ENCODE data around the gene VPS13D.

DNA sequence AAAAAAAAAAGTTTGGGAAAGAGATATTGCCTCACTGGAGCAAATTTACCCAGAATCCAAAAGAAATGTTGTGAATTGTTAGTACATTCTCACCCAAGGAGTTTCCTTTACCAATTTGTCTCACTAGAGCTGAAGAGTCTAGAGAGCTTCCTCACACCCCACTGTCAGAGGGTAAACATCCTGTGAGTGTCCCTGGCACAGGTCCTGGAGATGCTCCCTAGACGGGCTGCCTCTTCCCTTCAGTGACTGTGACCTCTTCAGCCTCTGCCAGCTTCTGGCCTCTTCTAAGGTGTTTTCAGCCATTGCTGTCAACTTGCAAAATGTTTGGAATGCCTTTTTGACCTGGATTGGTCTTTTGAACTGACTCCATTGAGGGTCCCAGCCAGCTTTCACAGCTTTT lies 228.7 kb downstream of the VPS13D start:
- TF ChIP-seq, protein P1, sequence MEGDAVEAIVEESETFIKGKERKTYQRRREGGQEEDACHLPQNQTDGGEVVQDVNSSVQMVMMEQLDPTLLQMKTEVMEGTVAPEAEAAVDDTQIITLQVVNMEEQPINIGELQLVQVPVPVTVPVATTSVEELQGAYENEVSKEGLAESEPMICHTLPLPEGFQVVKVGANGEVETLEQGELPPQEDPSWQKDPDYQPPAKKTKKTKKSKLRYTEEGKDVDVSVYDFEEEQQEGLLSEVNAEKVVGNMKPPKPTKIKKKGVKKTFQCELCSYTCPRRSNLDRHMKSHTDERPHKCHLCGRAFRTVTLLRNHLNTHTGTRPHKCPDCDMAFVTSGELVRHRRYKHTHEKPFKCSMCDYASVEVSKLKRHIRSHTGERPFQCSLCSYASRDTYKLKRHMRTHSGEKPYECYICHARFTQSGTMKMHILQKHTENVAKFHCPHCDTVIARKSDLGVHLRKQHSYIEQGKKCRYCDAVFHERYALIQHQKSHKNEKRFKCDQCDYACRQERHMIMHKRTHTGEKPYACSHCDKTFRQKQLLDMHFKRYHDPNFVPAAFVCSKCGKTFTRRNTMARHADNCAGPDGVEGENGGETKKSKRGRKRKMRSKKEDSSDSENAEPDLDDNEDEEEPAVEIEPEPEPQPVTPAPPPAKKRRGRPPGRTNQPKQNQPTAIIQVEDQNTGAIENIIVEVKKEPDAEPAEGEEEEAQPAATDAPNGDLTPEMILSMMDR (conservative IDR thresholded peaks at IDR 0.05; ENCODE audit: low read depth, low read length), result no peak
- no peak for TF ChIP-seq EZH2 (IDR thresholded peaks at IDR 0.05; ENCODE audit: low read length, unreplicated experiment)

All from PC-3 (cell line).